T-helper 17 cell (primary cell): ENCODE measurements around the gene PNMA8C. TPM values are rescaled to one million over a fixed set of nuclear protein-coding genes. Genes with fewer than 3 reads are reported as not detected.
"Not testable (repeated sequence)": the region's sequence is repeated elsewhere in the genome, so short reads cannot be mapped to it uniquely, and the experiment has no call there.

Experiments
- ATAC-seq: fragments of 150-1000 bp; cut with Tn5 transposase; 2 replicates; pipeline ENCODE4 v1.10.0; 2021; ENCODE audit warnings: mild to moderate bottlenecking, moderate library complexity
- DNase-seq, 3 donors: peaks; one replicate each; pipeline versions ENCODE4 v3.0.0 to v3.0.0-alpha.2; 2020 to 2021
- H3K9me3 ChIP-seq: one replicate; pipeline ENCODE4 v1.7.0; 2013; ENCODE audit warnings: low read length, mild to moderate bottlenecking; ENCODE audit not compliant: control insufficient read depth, poor library complexity, severe bottlenecking
- H3K27ac Mint-ChIP-seq: one replicate; pipeline ENCODE4 v1.8.0; 2022; ENCODE audit warnings: mild to moderate bottlenecking, moderate library complexity, mixed read lengths
- H3K27me3 Mint-ChIP-seq: one replicate; pipeline ENCODE4 v1.8.0; 2022; ENCODE audit warnings: mixed read lengths
- H3K36me3 Mint-ChIP-seq: one replicate; pipeline ENCODE4 v1.8.0; 2022; ENCODE audit warnings: low read depth, mixed read lengths
- H3K4me1 Mint-ChIP-seq: one replicate; pipeline ENCODE4 v1.8.0; 2022; ENCODE audit warnings: mild to moderate bottlenecking, mixed read lengths
- H3K4me3 Mint-ChIP-seq: one replicate; pipeline ENCODE4 v1.8.0; 2022; ENCODE audit warnings: mild to moderate bottlenecking, moderate library complexity, mixed read lengths
- total RNA-seq, 4 donors: library from RNA in 2 of 4; stranded (reverse) in 2 of 4; gene quantifications; one replicate each; pipeline ENCODE4 v1.2.3 and lab custom pipeline; 2022 to 2026

Gene PNMA8C
- total RNA-seq, 2 donors from 2014 or later: 0.10 to 0.12 TPM

DNA sequence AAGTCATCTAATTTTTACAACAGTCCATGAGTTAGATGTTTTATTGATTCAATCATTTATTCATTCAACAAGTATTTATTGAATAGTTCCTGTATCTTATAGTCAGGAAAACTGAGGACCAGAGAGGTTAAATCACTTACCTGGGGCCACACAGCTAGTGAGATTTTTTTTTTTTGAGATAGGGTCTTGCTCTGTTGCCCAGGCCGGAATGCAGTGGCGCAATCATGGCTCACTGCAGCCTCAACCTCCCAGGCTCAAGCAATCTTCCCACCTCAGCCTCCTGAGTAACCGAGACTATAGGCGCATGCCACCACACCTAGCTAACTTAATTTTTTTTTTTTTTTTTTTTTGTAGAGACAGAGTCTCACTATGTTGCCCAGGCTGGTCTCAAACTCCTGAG lies 7.0 kb upstream of the PNMA8C start:
- peaks cover 41% of the 10 kb centered on the region for H3K27me3 Mint-ChIP-seq
- H3K4me1 Mint-ChIP-seq, H3K4me3 Mint-ChIP-seq: not testable (repeated sequence)

DNA sequence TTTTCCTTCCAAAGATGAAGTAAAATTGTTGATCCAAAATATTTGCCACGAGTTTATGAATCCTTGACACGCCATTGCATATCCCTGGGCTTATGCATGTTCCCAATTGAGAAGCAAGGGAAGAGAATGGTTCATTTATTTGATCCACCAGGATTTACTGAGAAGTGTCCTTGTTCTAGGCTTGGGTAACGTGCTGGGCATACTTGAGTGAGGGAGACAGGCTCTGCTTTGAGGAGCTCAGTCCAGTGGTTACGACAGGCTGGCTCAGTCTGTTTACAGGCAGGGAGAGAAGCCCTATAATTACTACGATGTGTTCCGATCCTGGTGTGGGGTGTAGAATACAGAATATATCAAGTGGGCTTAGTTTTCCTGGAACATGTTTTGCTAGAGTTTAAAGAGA lies 6.3 kb upstream of the PNMA8C start:
- Mint-ChIP-seq H3K27me3 (peaks cover 48% of the 10 kb centered on the region), H3K4me1 (peaks cover under 1% of the 10 kb centered on the region), H3K27ac (no peak overlapping the region), H3K4me3 (no peak overlapping the region), H3K36me3 (no peaks in the 10 kb centered on the region)
- no peak for ATAC-seq
- H3K9me3 ChIP-seq: no peaks in the 10 kb centered on the region
- no peak for DNase-seq

More for the DNA sequence above, 7.0 kb upstream of the PNMA8C start:
- H3K27ac Mint-ChIP-seq, H3K36me3 Mint-ChIP-seq, H3K9me3 ChIP-seq, ATAC-seq, DNase-seq: not testable (repeated sequence)

DNA sequence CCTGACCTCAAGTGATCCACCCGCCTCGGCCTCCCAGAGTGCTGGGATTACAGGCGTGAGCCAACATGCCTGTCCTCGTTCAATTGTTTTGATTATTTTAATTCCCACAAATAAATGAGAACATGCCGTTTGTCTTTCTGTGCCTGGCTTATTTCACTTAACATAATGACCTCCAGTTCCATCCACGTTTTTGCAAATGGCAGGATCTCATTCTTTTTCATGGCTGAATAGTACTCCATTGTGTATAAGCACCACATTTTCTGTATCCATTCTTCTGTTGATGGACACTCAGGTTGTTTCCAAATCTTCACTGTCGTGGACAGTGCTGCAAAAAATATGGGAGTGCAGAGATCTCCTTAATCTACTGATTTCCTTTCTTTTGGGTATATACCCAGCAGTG lies 4.7 kb upstream of the PNMA8C start:
- not testable (repeated sequence) for H3K36me3 Mint-ChIP-seq, DNase-seq, H3K9me3 ChIP-seq, H3K27ac Mint-ChIP-seq, ATAC-seq, H3K4me3 Mint-ChIP-seq
- Mint-ChIP-seq H3K27me3 (peaks cover 61% of the 10 kb centered on the region), H3K4me1 (peaks cover 11% of the 10 kb centered on the region)

DNA sequence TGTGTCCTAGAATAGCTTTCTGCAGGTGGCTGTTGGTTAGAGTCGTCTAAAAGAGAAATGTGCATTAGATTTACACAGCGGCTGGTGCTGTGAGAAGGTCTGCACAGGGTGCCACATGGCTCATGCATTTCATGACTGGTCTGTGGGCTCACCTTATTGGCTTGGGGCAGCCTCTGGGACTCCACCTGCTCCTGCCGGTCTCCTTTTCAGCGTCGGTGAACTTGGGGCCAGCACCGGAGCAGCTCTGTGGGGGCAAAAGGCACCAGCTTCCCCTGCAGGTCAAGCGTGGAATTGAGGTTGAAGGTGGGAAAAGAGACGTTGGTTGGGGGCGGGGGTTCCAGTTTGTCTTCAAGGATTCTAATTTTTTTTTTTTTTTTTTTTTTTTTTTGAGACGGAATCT lies 3.1 kb upstream of the PNMA8C start:
- Mint-ChIP-seq H3K27ac (no peak overlapping the region), H3K36me3 (peaks cover 3% of the 10 kb centered on the region), H3K4me3 (no peak overlapping the region), H3K27me3 (peaks cover 72% of the 10 kb centered on the region), H3K4me1 (peaks cover 23% of the 10 kb centered on the region)
- no peak for ATAC-seq
- DNase-seq: no peak
- no peaks in the 10 kb centered on the region for H3K9me3 ChIP-seq

DNA sequence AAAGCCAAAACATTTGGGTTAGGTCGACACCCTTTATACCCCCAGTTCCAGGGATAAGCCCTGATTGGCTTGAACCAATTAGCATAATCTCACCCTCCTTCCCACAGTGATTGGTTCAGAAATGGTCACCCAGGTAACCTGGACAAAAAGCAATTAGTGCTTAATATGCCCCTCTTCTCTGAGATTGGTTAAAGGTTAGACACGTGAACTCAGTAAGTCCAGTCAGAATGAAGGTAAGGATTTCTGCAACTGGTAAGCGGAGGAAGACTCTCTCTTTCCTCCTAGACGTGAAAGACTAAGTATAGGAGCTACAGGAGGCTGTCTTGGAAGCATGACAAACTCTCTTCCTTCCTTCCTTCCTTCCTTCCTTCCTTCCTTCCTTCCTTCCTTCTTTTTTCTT lies 1.3 kb upstream of the PNMA8C start:
- H3K27ac Mint-ChIP-seq: no peak overlapping the region

DNA sequence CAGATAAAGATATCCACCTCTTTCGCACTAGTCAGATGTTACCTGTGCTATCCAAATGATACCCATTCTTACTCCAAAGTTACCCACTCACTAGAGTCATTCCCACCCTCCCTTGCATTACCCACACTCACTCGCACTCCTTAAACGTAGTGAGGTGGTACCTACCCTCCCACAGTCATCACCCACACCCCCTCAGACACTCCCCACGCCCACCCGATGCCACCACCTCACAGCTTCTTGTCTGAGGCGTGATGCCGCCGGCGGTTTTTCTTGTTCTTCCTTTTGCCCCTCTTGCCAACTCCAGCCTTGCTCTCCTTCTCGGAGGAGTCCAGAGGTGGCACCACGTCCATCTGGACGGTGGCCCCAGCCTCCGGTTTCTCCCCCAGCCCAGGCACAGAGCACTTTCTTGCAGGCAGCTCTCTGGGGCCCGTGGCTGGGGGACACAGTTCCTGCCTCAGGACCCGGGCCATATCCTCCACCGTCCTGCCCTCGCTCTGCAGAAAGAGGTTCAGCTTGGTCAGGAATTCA lies 1.2 kb downstream of the PNMA8C start:
- Mint-ChIP-seq H3K27ac (no peak overlapping the region), H3K36me3 (peaks cover 5% of the 10 kb centered on the region), H3K4me3 (peak overlapping the region; percentile 63), H3K4me1 (peaks cover 27% of the 10 kb centered on the region), H3K27me3 (peaks cover 80% of the 10 kb centered on the region)
- DNase-seq (no peak), ATAC-seq (no peak)
- no peaks in the 10 kb centered on the region for H3K9me3 ChIP-seq

More for the DNA sequence above, 1.3 kb upstream of the PNMA8C start:
- Mint-ChIP-seq H3K27me3 (peaks cover 81% of the 10 kb centered on the region), H3K4me1 (peaks cover 27% of the 10 kb centered on the region), H3K36me3 (peaks cover 5% of the 10 kb centered on the region), H3K4me3 (peak overlapping the region; percentile 41)
- ATAC-seq (no peak), DNase-seq (no peak)
- H3K9me3 ChIP-seq: no peaks in the 10 kb centered on the region

DNA sequence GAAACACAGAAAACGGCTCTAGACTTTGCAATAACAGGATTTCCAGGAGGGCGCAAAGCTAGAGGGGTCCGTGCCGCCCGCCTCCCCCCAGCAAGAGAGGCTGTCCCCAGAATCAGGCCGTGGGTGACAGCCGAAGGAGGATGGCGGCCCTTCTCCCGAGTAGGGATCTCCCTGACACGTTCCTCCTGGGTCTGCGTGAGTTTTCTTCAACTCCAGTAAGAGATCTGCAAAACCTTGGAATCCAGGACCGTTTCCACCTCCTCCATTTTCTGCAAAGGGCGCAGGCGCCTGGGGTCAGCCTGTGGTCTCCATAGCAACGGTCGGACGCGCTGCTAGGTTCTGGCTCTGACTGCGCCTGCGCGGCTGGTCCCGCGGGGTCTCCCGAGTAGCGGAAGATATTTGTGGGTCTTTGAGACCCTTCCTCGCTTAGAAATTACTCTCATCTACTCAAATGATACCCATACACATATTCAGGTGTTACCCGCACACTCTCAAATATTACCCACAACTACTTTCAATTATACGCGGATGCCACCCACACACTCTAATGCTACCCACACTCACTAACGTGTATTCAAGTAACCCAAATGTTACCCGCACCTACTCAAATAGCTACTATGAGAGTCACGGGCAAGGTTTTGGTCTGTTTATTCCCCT lies 2.1 kb downstream of the PNMA8C start:
- no peaks in the 10 kb centered on the region for H3K9me3 ChIP-seq
- peak overlapping the region; percentile 75 for H3K4me3 Mint-ChIP-seq
- H3K36me3 Mint-ChIP-seq: peaks cover 5% of the 10 kb centered on the region
- ATAC-seq (no peak), DNase-seq (no peak)
- peak overlapping the region; percentile 1 for H3K27ac Mint-ChIP-seq
- peaks cover 27% of the 10 kb centered on the region for H3K4me1 Mint-ChIP-seq
- peaks cover 83% of the 10 kb centered on the region for H3K27me3 Mint-ChIP-seq

DNA sequence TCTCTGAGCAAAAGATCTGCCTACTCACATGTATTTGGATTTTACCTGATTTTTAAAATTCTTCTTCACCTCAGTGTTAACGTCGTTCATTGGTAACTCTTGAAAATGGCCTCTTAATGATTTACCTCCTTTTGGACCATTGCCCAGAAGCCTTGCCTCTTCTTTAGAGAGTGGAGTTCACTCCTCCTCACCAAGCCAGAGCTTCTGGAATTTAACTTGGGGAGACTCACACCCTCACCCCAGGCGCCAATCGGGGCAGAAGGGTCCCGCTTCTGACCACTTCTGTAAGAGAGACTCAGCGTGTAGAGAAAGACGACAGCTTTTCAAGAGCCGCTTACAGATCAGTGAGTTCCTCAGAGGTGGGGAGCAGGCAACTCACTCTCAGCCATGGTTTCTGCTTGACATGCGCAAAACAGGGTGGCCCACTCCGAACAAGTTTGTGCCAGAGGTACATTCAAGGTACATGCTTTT lies 2.7 kb downstream of the PNMA8C start:
- H3K9me3 ChIP-seq: no peaks in the 10 kb centered on the region
- H3K4me3 Mint-ChIP-seq: peak overlapping the region; percentile 75
- peaks cover 5% of the 10 kb centered on the region for H3K36me3 Mint-ChIP-seq
- H3K4me1 Mint-ChIP-seq: peaks cover 27% of the 10 kb centered on the region
- ATAC-seq (no peak), DNase-seq (no peak)
- H3K27ac Mint-ChIP-seq: no peak overlapping the region
- peaks cover 79% of the 10 kb centered on the region for H3K27me3 Mint-ChIP-seq

DNA sequence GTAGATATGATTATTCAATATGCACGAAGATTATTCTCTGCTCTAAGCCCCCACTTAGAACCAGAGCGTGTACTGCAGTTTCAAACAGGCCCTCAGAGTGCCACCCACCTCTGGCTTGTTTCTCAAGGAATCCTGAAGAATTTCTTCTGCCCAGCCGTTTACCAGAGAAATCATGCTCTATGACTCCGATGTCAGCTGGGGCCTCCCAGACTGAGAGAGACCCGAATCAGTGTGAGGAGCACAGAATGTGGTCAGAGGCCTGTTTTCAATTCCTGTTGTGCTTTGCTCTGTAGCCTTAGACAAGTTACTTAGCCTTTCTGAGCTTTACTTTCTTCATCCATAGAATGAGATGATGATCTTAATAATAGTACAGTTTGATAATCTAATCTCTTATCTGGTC lies 5.5 kb downstream of the PNMA8C start:
- no peak for DNase-seq
- Mint-ChIP-seq H3K4me1 (peaks cover 14% of the 10 kb centered on the region), H3K27me3 (peaks cover 70% of the 10 kb centered on the region), H3K4me3 (no peak overlapping the region), H3K27ac (no peak overlapping the region), H3K36me3 (peaks cover 5% of the 10 kb centered on the region)
- no peak for ATAC-seq
- H3K9me3 ChIP-seq: no peaks in the 10 kb centered on the region

DNA sequence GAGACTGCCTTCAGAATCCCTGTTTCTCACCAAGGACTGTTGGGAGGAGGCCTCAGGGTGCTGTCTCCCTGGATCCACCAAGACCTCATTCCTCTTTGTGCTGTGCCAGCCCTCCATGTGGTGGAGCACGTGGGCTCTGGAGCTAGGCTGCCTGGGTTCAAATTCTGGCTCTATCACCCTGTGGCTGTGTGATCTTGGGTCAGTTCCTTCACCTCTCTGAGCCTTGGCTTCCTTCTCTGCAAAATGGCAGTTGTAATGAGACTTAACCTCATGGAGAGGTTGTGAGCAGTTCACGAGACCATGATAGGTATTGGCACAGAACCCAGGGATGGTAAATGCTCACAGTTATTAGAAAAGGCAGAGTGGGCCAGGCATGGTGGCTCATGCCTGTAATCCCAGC lies 6.4 kb downstream of the PNMA8C start:
- Mint-ChIP-seq H3K4me3 (no peak overlapping the region), H3K36me3 (peaks cover 3% of the 10 kb centered on the region), H3K4me1 (peaks cover 9% of the 10 kb centered on the region), H3K27me3 (peaks cover 61% of the 10 kb centered on the region), H3K27ac (no peak overlapping the region)
- DNase-seq: no peak
- no peak for ATAC-seq
- no peaks in the 10 kb centered on the region for H3K9me3 ChIP-seq

DNA sequence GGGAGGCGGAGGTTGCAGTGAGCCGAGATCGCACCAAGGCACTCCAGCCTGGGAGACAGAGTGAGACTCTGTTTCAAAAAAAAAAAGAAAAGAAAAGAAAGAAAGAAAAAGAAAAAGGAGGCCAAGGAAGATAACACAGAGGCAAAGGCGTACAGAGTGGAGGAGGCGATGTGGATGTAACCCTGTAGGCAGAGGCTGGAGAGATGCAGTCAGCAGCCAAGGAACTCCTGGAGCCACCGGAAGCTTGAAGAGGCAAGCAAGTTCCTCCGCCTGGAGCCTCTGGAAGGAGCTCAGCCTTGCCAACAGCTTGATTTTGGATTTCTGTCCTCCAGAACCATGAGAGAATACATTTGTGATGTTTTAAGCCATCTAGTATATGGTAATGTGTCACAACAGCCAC lies 8.7 kb downstream of the PNMA8C start:
- Mint-ChIP-seq H3K27ac (no peak overlapping the region), H3K27me3 (peaks cover 59% of the 10 kb centered on the region)
- ATAC-seq: no peak

DNA sequence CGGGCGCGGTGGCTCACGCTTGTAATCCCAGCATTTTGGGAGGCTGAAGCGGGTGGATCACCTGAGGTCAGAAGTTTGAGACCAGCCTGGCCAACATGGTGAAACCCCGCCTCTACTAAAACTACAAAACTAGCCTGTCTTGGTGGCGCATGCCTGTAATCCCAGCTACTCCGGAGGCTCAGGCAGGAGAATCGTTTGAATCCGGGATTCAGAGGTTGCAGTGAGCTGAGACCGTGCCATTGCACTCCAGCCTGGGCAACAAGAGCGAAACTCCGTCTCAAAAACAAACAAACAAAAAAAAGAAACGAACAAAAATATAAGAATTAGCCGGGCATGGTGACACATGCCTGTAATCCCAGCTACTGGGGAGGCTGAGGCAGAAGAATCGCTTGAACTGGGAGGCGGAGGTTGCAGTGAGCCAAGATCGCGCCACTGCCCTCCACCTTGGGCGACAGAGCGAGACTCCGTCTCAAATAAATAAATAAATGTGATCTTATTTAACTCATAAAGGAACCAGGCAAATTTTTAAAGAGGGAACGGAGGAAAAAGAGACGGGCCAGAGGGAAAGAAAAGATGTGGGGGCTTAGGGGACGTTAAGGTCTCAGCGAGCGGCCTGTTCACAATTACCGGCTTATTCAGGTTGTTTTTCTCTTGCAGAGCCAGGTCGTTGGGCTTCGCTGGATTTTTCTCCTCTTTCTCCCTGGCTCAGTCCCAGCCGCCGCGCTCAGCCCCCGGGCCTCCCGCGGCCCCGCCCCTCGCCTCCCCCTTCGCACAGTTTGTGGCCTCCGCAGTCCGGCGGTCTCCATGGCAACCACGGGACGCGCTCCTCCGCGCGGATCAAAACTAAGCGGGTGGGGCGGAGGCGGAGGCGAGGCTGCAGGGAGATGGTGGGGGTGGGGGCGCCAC lies 12.7 kb downstream of the PNMA8C start:
- H3K9me3 ChIP-seq, DNase-seq, H3K4me3 Mint-ChIP-seq, H3K36me3 Mint-ChIP-seq, H3K27ac Mint-ChIP-seq: not testable (repeated sequence)
- H3K4me1 Mint-ChIP-seq: peaks cover 11% of the 10 kb centered on the region
- peaks cover 64% of the 10 kb centered on the region for H3K27me3 Mint-ChIP-seq
- peak; percentile 50 for ATAC-seq

More for the DNA sequence above, 8.7 kb downstream of the PNMA8C start:
- no peaks in the 10 kb centered on the region for H3K9me3 ChIP-seq
- H3K4me3 Mint-ChIP-seq: no peak overlapping the region
- H3K4me1 Mint-ChIP-seq: peaks cover 6% of the 10 kb centered on the region
- no peaks in the 10 kb centered on the region for H3K36me3 Mint-ChIP-seq
- no peak for DNase-seq

DNA sequence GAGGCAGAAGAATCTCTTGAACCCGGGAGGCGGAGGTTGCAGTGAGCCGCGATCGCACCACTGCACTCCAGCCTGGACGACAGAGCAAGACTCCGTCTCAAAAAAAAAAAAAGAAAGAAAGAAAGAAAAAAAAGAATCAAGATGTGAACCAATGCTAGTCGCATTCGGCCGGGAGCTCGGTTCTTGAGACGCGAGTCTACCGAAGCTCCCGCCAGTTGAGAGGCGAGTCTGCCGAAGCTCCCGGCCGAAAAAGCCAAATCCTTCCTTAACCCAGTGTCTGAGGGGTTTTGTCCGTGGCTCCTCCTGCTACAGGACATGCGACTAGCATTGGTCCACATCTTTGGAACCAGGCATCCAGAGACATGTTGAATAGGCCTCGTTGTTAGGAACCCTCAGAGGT lies 13.8 kb downstream of the PNMA8C start:
- not testable (repeated sequence) for H3K27ac Mint-ChIP-seq, H3K4me3 Mint-ChIP-seq, H3K9me3 ChIP-seq, DNase-seq, ATAC-seq, H3K36me3 Mint-ChIP-seq
- Mint-ChIP-seq H3K4me1 (peaks cover 11% of the 10 kb centered on the region), H3K27me3 (peaks cover 72% of the 10 kb centered on the region)
